GM18505 (cell line): ENCODE data around the gene KRTAP5-8.

Experiments used
- ATAC-seq: cut with Tn5 transposase; IDR thresholded peaks from one replicate; pipeline ENCODE4 v1.9.1; 2021; ENCODE audit not compliant: unreplicated experiment
- POLR2A ChIP-seq: IDR thresholded peaks from 4 replicates; pipeline ENCODE4 v1.6.1; 2011; ENCODE audit warnings: borderline replicate concordance; ENCODE audit not compliant: insufficient read depth, insufficient read length; ENCODE audit errors: extremely low read depth

Gene KRTAP5-8

GRCh38 chr11:71544525-71545214 lies 6.8 kb downstream of the KRTAP5-8 start:
- ATAC-seq = no peak
- no peak for TF ChIP-seq POLR2A

DNA sequence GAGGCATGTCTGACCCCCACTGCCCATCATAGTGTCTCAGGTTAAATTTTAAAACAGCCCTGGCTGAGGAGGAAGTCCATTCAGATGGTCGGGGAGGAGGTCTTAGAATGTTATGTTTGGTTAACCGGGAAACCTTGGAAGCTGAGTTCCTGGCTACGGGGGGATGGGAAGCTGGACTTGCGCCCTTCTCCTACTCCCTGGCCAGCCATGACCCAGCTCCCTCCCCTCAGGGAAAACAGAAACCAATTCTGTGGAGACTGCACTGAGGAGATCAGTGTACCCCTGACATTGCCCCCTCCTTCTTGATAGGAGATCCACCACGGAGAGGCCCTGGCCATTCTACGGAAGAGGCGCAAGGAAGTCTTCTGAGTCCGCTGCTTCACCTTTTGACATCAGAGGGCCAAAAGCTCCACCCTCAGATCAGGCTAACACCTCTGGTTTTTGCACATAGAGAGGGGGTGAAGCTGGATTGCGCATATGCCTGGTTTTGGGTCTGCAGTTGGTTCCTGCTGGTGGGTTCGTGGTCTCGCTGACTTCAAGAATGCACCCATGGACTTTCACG lies 7.7 kb downstream of the KRTAP5-8 start:
- TF ChIP-seq POLR2A = no peak
- ATAC-seq = no peak

DNA sequence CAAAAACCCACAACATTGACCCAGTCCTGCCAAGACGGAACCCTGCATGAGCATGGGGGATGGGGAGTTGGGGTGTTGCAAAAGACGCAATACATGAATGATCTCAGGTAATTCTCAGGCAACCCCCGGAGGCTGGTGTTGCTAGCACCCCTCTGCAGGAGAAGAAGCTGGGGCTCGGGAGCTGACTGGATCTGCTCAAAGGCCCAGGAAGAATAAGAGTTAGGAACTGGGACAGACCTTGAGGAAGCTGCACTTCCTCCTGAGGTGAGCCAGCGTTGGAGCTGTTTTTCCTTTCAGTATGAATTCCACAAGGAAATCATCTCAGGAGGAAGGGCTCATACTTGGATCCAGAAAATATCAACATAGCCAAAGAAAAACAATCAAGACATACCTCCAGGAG lies 10.3 kb downstream of the KRTAP5-8 start, which contains the start of gene KRTAP5-9:
KRTAP5-9 (plus strand) TSS at position 301 of the 400 bp plus-strand sequence. CDS start 238 bp downstream, outside the sequence.
- no peak for TF ChIP-seq POLR2A
- ATAC-seq = no peak

DNA sequence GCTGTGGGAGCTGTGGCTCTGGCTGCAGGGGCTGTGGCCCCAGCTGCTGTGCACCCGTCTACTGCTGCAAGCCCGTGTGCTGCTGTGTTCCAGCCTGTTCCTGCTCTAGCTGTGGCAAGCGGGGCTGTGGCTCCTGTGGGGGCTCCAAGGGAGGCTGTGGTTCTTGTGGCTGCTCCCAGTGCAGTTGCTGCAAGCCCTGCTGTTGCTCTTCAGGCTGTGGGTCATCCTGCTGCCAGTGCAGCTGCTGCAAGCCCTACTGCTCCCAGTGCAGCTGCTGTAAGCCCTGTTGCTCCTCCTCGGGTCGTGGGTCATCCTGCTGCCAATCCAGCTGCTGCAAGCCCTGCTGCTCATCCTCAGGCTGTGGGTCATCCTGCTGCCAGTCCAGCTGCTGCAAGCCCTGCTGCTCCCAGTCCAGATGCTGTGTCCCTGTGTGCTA lies 10.9 kb downstream of the KRTAP5-8 start:
- ATAC-seq = no peak
- TF ChIP-seq POLR2A = no peak

GRCh38 chr11:71551711-71552110 lies 13.9 kb downstream of the KRTAP5-8 start:
- ATAC-seq = no peak
- TF ChIP-seq POLR2A = no peak

DNA sequence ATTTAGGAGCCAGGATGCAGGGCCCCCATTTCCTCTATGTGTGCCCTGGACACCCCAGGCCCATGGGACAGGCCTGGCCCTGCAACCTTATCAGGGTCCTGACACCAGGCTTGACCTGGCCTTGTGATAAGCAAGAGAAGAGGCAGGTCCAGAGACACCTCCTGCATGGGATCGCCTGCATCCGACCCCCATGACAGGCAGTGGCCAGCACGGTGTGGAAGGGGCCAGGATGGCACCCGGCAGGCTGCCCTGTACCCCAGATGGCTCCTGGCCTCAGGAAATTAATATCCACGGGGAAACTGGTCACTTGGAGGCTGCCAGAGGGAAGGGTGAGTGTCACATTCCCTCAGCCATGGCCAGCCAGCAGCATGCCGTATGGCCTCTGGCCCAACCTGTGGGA lies 17.2 kb downstream of the KRTAP5-8 start:
- TF ChIP-seq POLR2A = no peak
- ATAC-seq = no peak

DNA sequence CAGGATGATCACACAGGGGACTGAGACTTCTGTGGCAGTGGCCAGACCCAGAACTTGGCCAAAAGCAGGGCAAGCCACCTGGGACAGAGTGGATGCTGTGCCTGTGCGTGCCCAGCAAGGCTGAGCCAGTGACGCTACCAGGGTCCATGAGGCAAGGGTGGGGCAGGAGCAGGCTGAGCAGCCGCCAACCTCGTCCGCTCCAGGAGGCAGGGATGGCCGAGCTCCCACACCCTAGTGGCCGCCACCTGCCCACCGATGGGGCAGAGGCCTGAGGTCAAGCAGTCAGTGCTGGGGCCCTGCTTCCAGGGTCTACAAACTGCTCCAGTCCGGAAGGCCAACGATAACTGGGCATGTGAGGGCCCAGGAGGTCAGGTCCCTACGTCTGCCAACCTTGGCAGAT lies 17.7 kb downstream of the KRTAP5-8 start:
- TF ChIP-seq POLR2A = no peak
- no peak for ATAC-seq

GRCh38 chr11:71556018-71556417 lies 18.2 kb downstream of the KRTAP5-8 start:
- TF ChIP-seq POLR2A = no peak
- no peak for ATAC-seq

DNA sequence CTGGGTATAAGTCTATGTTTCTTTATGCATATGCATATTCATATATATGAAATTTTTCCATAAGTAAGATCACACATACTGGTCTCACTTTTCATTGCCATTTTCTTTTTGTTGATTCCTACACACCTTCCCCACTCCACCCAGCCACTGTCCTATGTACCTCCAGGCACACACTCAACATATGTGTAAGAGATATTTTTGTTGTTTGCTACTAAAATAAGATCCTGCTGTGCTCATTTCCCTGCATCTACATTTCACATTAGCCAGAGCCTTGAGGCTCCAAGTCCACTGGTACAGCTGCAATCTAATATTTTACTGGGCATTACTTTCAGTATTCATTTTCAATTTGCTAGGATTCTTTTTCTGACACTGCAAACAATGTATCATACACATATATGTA lies 19.4 kb downstream of the KRTAP5-8 start:
- no peak for ATAC-seq
- TF ChIP-seq POLR2A = no peak

- no peak for ATAC-seq
- no peak for TF ChIP-seq POLR2A
Observed at GRCh38 chr11:71558996-71559395, 21.2 kb downstream of the KRTAP5-8 start.

DNA sequence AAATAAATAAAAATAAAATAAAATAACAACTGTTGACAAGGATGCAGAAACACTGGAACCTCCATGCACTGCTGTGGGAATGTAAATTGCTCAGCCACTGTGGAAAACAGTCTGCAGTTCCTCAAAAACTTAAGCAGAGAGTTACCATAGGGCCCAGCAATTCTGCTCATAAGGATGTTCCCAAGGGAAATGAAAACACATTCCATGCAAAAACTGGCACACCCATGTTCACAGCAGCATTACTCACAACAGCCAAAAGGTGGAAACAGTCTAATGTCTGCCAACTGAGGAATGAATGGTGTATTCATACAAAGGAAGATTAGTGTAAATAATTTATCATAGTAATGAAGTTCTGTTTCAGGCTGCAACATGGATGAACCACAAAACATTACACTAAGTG lies 24.3 kb downstream of the KRTAP5-8 start:
- no peak for TF ChIP-seq POLR2A
- ATAC-seq = no peak

GRCh38 chr11:71563406-71563805 lies 25.6 kb downstream of the KRTAP5-8 start:
- no peak for ATAC-seq
- TF ChIP-seq POLR2A = no peak

DNA sequence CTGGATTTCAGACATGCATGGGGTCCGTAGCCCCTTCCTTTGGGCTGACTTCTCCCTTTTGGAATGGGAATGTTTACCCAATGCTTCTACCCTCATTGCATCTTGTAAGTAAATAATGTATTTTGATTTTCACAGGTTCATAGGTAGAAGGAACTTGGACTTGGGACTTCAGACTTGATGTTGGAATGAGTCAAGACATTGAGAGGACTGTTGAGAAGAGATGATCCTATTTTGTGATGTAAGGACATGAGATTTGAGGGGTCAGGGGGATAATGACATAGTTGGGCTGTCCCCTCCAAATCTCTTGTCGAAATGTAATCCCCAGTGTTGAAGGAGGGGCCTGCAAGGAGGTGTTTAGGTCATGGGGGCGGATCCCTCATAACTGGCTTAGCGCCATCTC lies 26.6 kb downstream of the KRTAP5-8 start:
- no peak for ATAC-seq
- TF ChIP-seq POLR2A = no peak

DNA sequence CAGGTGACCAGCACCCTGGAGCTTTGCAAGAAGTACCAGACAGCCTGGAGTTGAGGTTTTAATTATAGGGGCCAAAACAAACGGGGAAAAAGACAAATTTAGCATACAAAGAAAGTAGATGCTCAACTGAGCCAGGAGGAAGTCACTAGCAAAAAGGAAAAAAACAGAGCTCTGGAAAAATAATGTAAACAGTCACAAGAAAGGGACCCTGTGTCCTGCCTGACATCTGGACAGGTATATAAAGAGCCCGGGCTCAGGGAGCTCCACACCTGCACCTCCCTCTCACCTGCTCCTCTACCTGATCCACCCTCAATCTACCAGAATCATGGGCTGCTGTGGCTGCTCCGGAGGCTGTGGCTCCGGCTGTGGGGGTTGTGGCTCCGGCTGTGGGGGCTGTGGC lies 27.4 kb downstream of the KRTAP5-8 start, which contains the start of gene KRTAP5-10:
KRTAP5-10 (plus strand) TSS at position 301 of the 400 bp plus-strand sequence; CDS start at position 326, 25 bp downstream.
- no peak for TF ChIP-seq POLR2A
- ATAC-seq = no peak
